ENCODE data around the gene GNA14.
"Not testable (repeated sequence)": the region's sequence is repeated elsewhere in the genome, so short reads cannot be mapped to it uniquely, and the experiment has no call there.

The GNA14 gene

GRCh38 chr9:77640741-77641580 lies 7.2 kb downstream of the GNA14 start:
- no peaks in the 10 kb centered on the region for H3K36me3 ChIP-seq (ENCODE audit: control insufficient read depth in 1 of 2, insufficient read depth in 2 of 2, low read length in 2 of 2)
- H3K4me1 ChIP-seq (ENCODE audit: control insufficient read depth in 1 of 2, insufficient read depth in 2 of 2, low read length in 2 of 2) = no peaks in the 10 kb centered on the region
- no peaks in the 10 kb centered on the region for H3K9me3 ChIP-seq (ENCODE audit: control insufficient read depth in 1 of 2, low read length in 2 of 2)
- no peak overlapping the region for H3K27ac ChIP-seq (ENCODE audit: low read length)
- H3K27me3 ChIP-seq (ENCODE audit: low read depth, low read length) = no peaks in the 10 kb centered on the region
- no peak overlapping the region for H3K4me3 ChIP-seq (ENCODE audit: low read depth in 1 of 2, low read length in 2 of 2)

- Histone ChIP-seq H3K4me3 (ENCODE audit: low read depth in 1 of 2, low read length in 2 of 2) (no peak overlapping the region), H3K4me1 (ENCODE audit: control insufficient read depth in 1 of 2, insufficient read depth in 2 of 2, low read length in 2 of 2) (no peaks in the 10 kb centered on the region), H3K36me3 (ENCODE audit: control insufficient read depth in 1 of 2, insufficient read depth in 2 of 2, low read length in 2 of 2) (no peaks in the 10 kb centered on the region), H3K27ac (ENCODE audit: low read length) (no peak overlapping the region), H3K27me3 (ENCODE audit: low read depth, low read length) (no peaks in the 10 kb centered on the region), H3K9me3 (ENCODE audit: control insufficient read depth in 1 of 2, low read length in 2 of 2) (no peaks in the 10 kb centered on the region)
These were observed 15.5 kb downstream of the GNA14 start for GRCh38 chr9:77632652-77633051.

- H3K27me3 ChIP-seq (ENCODE audit: low read depth, low read length); H3K27ac ChIP-seq (ENCODE audit: low read length); H3K36me3 ChIP-seq (ENCODE audit: control insufficient read depth in 1 of 2, insufficient read depth in 2 of 2, low read length in 2 of 2); H3K4me1 ChIP-seq (ENCODE audit: control insufficient read depth in 1 of 2, insufficient read depth in 2 of 2, low read length in 2 of 2); H3K4me3 ChIP-seq (ENCODE audit: low read depth in 1 of 2, low read length in 2 of 2); H3K9me3 ChIP-seq (ENCODE audit: control insufficient read depth in 1 of 2, low read length in 2 of 2): not testable (repeated sequence)
These were observed 19.3 kb downstream of the GNA14 start for GRCh38 chr9:77628864-77629263.

DNA sequence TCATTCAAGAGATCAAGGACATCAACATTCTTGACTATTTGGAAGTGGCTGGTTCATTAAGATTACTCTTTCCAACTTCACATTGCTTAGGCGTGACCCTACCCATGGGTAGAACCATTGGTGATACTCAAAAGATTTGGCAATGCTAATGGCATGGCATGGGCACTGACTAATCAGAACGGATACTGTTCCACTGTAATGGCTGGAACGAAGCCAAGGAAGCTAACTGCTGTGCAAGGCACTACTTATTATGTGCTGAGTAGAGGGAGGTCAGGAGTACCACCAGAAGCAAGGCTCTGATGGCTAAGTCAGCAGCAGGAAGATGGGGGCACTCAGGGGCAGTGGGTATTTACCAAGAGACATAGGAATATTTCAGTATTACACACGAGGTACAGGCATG lies 31.9 kb downstream of the GNA14 start:
- Histone ChIP-seq H3K4me1 (ENCODE audit: control insufficient read depth in 1 of 2, insufficient read depth in 2 of 2, low read length in 2 of 2) (no peaks in the 10 kb centered on the region), H3K4me3 (ENCODE audit: low read depth in 1 of 2, low read length in 2 of 2) (no peak overlapping the region), H3K27me3 (ENCODE audit: low read depth, low read length) (no peaks in the 10 kb centered on the region), H3K9me3 (ENCODE audit: control insufficient read depth in 1 of 2, low read length in 2 of 2) (peaks cover 0 to 5% of the 10 kb centered on the region in 2 donors), H3K27ac (ENCODE audit: low read length) (no peak overlapping the region), H3K36me3 (ENCODE audit: control insufficient read depth in 1 of 2, insufficient read depth in 2 of 2, low read length in 2 of 2) (no peaks in the 10 kb centered on the region)

DNA sequence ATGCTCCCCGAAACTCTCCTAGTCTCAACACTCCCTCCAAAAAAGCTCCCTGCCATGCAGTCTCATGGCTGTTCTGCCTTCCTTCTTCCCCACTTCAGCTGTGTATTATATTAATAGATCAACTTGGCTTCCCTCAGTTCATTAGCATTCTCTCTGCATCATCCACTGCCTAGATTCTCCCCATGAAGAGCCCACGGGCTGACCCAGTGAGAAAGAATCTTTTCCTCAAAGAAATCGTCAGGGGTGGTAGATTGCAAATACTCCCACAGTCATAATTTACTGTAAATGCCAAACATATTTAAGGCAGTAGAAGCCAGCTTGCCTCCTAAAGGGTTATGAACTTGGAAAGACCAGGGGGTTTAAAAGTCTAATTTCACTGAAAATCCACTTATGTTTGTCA lies 33.5 kb downstream of the GNA14 start:
- Histone ChIP-seq H3K27ac (ENCODE audit: low read length) (no peak overlapping the region), H3K4me1 (ENCODE audit: control insufficient read depth in 1 of 2, insufficient read depth in 2 of 2, low read length in 2 of 2) (no peaks in the 10 kb centered on the region), H3K4me3 (ENCODE audit: low read depth in 1 of 2, low read length in 2 of 2) (no peak overlapping the region), H3K36me3 (ENCODE audit: control insufficient read depth in 1 of 2, insufficient read depth in 2 of 2, low read length in 2 of 2) (no peaks in the 10 kb centered on the region), H3K27me3 (ENCODE audit: low read depth, low read length) (no peaks in the 10 kb centered on the region), H3K9me3 (ENCODE audit: control insufficient read depth in 1 of 2, low read length in 2 of 2) (peaks cover 0 to 5% of the 10 kb centered on the region in 2 donors)

- no peaks in the 10 kb centered on the region for H3K36me3 ChIP-seq (ENCODE audit: control insufficient read depth in 1 of 2, insufficient read depth in 2 of 2, low read length in 2 of 2)
- peak overlapping the region; percentile 82 for H3K27ac ChIP-seq (ENCODE audit: low read length)
- no peaks in the 10 kb centered on the region for H3K9me3 ChIP-seq (ENCODE audit: control insufficient read depth in 1 of 2, low read length in 2 of 2)
- no peak overlapping the region for H3K4me3 ChIP-seq (ENCODE audit: low read depth in 1 of 2, low read length in 2 of 2)
- no peaks in the 10 kb centered on the region for H3K4me1 ChIP-seq (ENCODE audit: control insufficient read depth in 1 of 2, insufficient read depth in 2 of 2, low read length in 2 of 2)
- no peaks in the 10 kb centered on the region for H3K27me3 ChIP-seq (ENCODE audit: low read depth, low read length)
These were observed 41.6 kb downstream of the GNA14 start for GRCh38 chr9:77606526-77606925.

DNA sequence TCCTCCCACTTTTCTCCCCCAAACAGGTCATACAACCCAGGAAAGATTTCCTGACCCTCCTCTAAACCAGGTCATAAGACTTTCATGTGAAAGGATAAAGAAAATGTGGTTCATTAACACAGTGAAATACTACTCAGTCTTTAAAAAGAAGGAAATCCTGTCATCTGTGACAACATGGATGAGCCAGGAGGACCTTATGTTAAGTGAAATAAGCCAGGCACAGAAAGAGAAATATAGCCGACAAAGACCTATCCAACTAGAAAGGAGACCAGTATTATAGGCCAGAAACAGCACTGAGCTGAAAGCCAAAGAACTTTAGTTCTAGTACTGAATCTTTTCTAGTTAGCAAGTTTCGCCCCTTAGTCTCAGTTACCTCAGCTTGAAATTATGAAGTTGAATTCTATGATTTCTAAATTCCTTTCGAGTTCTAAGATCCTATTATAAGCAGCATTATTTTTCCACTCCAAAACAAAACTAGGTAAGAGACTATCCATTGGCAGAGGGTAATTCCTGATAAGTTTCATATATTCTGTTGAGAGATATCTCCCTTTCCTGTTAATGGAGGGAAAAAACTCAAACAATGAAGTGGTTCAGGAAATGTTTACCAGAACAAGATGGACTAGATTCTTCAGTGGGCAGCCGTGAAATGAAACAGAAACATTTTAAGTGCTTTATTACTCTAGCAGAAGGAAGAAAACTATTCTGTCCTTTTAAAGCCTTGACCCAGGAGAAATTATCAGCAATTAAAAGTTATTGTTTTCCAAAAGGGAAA lies 42.5 kb downstream of the GNA14 start:
- Histone ChIP-seq H3K4me1 (ENCODE audit: control insufficient read depth in 1 of 2, insufficient read depth in 2 of 2, low read length in 2 of 2) (no peaks in the 10 kb centered on the region), H3K27me3 (ENCODE audit: low read depth, low read length) (no peaks in the 10 kb centered on the region), H3K36me3 (ENCODE audit: control insufficient read depth in 1 of 2, insufficient read depth in 2 of 2, low read length in 2 of 2) (no peaks in the 10 kb centered on the region), H3K27ac (ENCODE audit: low read length) (peak overlapping the region; percentile 82), H3K4me3 (ENCODE audit: low read depth in 1 of 2, low read length in 2 of 2) (no peak overlapping the region), H3K9me3 (ENCODE audit: control insufficient read depth in 1 of 2, low read length in 2 of 2) (no peaks in the 10 kb centered on the region)

- H3K36me3 ChIP-seq (ENCODE audit: control insufficient read depth in 1 of 2, insufficient read depth in 2 of 2, low read length in 2 of 2) = no peaks in the 10 kb centered on the region
- H3K4me1 ChIP-seq (ENCODE audit: control insufficient read depth in 1 of 2, insufficient read depth in 2 of 2, low read length in 2 of 2) = no peaks in the 10 kb centered on the region
- H3K27ac ChIP-seq (ENCODE audit: low read length) = no peak overlapping the region
These were observed 43.8 kb downstream of the GNA14 start for GRCh38 chr9:77604316-77604715.

GRCh38 chr9:77602852-77603251 lies 45.3 kb downstream of the GNA14 start:
- Histone ChIP-seq H3K36me3 (ENCODE audit: control insufficient read depth in 1 of 2, insufficient read depth in 2 of 2, low read length in 2 of 2) (no peaks in the 10 kb centered on the region), H3K9me3 (ENCODE audit: control insufficient read depth in 1 of 2, low read length in 2 of 2) (no peaks in the 10 kb centered on the region), H3K4me3 (ENCODE audit: low read depth in 1 of 2, low read length in 2 of 2) (no peak overlapping the region), H3K4me1 (ENCODE audit: control insufficient read depth in 1 of 2, insufficient read depth in 2 of 2, low read length in 2 of 2) (peaks cover 0 to 11% of the 10 kb centered on the region in 2 donors), H3K27ac (ENCODE audit: low read length) (no peak overlapping the region), H3K27me3 (ENCODE audit: low read depth, low read length) (no peaks in the 10 kb centered on the region)

More at GRCh38 chr9:77604316-77604715, 43.8 kb downstream of the GNA14 start:
- no peaks in the 10 kb centered on the region for H3K27me3 ChIP-seq (ENCODE audit: low read depth, low read length)
- H3K9me3 ChIP-seq (ENCODE audit: control insufficient read depth in 1 of 2, low read length in 2 of 2) = no peaks in the 10 kb centered on the region
- no peak overlapping the region for H3K4me3 ChIP-seq (ENCODE audit: low read depth in 1 of 2, low read length in 2 of 2)

- Histone ChIP-seq H3K27ac (ENCODE audit: low read length) (no peak overlapping the region), H3K27me3 (ENCODE audit: low read depth, low read length) (no peaks in the 10 kb centered on the region), H3K4me1 (ENCODE audit: control insufficient read depth in 1 of 2, insufficient read depth in 2 of 2, low read length in 2 of 2) (peaks cover 0 to 18% of the 10 kb centered on the region in 2 donors), H3K36me3 (ENCODE audit: control insufficient read depth in 1 of 2, insufficient read depth in 2 of 2, low read length in 2 of 2) (no peaks in the 10 kb centered on the region), H3K4me3 (ENCODE audit: low read depth in 1 of 2, low read length in 2 of 2) (no peak overlapping the region), H3K9me3 (ENCODE audit: control insufficient read depth in 1 of 2, low read length in 2 of 2) (no peaks in the 10 kb centered on the region)
These were observed 46.5 kb downstream of the GNA14 start for GRCh38 chr9:77601476-77602099.

GRCh38 chr9:77600810-77601209 lies 47.3 kb downstream of the GNA14 start:
- no peaks in the 10 kb centered on the region for H3K27me3 ChIP-seq (ENCODE audit: low read depth, low read length)
- no peaks in the 10 kb centered on the region for H3K9me3 ChIP-seq (ENCODE audit: control insufficient read depth in 1 of 2, low read length in 2 of 2)
- H3K4me3 ChIP-seq (ENCODE audit: low read depth in 1 of 2, low read length in 2 of 2) = no peak overlapping the region
- H3K4me1 ChIP-seq (ENCODE audit: control insufficient read depth in 1 of 2, insufficient read depth in 2 of 2, low read length in 2 of 2) = peaks cover 0 to 23% of the 10 kb centered on the region in 2 donors
- no peak overlapping the region for H3K27ac ChIP-seq (ENCODE audit: low read length)
- H3K36me3 ChIP-seq (ENCODE audit: control insufficient read depth in 1 of 2, insufficient read depth in 2 of 2, low read length in 2 of 2) = no peaks in the 10 kb centered on the region

Data from muscle layer of duodenum (tissue), 2 donors.